Muscle layer of duodenum (tissue), 2 donors: ENCODE data around the gene SLC35F4.

Experiments
- H3K27ac ChIP-seq: one replicate; pipeline ENCODE4 v1.7.0; 2013; ENCODE audit warnings: mild to moderate bottlenecking, low read length
- H3K27me3 ChIP-seq: one replicate; pipeline ENCODE4 v1.7.0; 2013; ENCODE audit warnings: low read depth, mild to moderate bottlenecking, control low read depth, low read length
- H3K36me3 ChIP-seq, 2 donors: one replicate each; pipeline ENCODE4 v1.7.0; 2013; ENCODE audit warnings: low read length in 2 of 2, control low read depth in 1 of 2, mild to moderate bottlenecking in 1 of 2; ENCODE audit not compliant: insufficient read depth in 2 of 2, control insufficient read depth in 1 of 2
- H3K4me1 ChIP-seq, 2 donors: one replicate each; pipeline ENCODE4 v1.7.0; 2013; ENCODE audit warnings: low read length in 2 of 2, mild to moderate bottlenecking in 2 of 2, control low read depth in 1 of 2, moderate library complexity in 1 of 2; ENCODE audit not compliant: insufficient read depth in 2 of 2, control insufficient read depth in 1 of 2
- H3K4me3 ChIP-seq, 2 donors: one replicate each; pipeline ENCODE4 v1.7.0; 2013; ENCODE audit warnings: low read length in 2 of 2, low read depth in 1 of 2, mild to moderate bottlenecking in 1 of 2
- H3K9me3 ChIP-seq, 2 donors: one replicate each; pipeline ENCODE4 v1.7.0; 2013; ENCODE audit warnings: low read length in 2 of 2, control low read depth in 1 of 2, mild to moderate bottlenecking in 1 of 2; ENCODE audit not compliant: control insufficient read depth in 1 of 2
- donor health status: healthy.

Gene SLC35F4

GRCh38 chr14:57567220-57567619, 298.7 kb downstream of the SLC35F4 start:
- no peak overlapping the region for H3K27ac ChIP-seq
- H3K4me1 ChIP-seq = no peaks in the 10 kb centered on the region
- H3K9me3 ChIP-seq = no peaks in the 10 kb centered on the region
- H3K36me3 ChIP-seq = no peaks in the 10 kb centered on the region
- H3K4me3 ChIP-seq = no peak overlapping the region
- no peaks in the 10 kb centered on the region for H3K27me3 ChIP-seq

GRCh38 chr14:57560681-57561080, 305.2 kb downstream of the SLC35F4 start:
- Histone ChIP-seq H3K9me3 (no peaks in the 10 kb centered on the region), H3K4me3 (no peak overlapping the region), H3K27me3 (no peaks in the 10 kb centered on the region), H3K4me1 (no peaks in the 10 kb centered on the region), H3K27ac (no peak overlapping the region), H3K36me3 (no peaks in the 10 kb centered on the region)

GRCh38 chr14:57559576-57559975, 306.3 kb downstream of the SLC35F4 start:
- H3K4me3 ChIP-seq = no peak overlapping the region
- no peaks in the 10 kb centered on the region for H3K36me3 ChIP-seq
- no peaks in the 10 kb centered on the region for H3K4me1 ChIP-seq
- H3K27me3 ChIP-seq = no peaks in the 10 kb centered on the region
- peaks cover 0 to 4% of the 10 kb centered on the region in 2 donors for H3K9me3 ChIP-seq
- H3K27ac ChIP-seq = no peak overlapping the region

GRCh38 chr14:57549765-57550420, 316.0 kb downstream of the SLC35F4 start:
- H3K4me3 ChIP-seq = no peak overlapping the region
- peaks cover 3 to 7% of the 10 kb centered on the region in 2 donors for H3K9me3 ChIP-seq
- no peak overlapping the region for H3K27ac ChIP-seq
- no peaks in the 10 kb centered on the region for H3K36me3 ChIP-seq
- H3K4me1 ChIP-seq = no peaks in the 10 kb centered on the region
- no peaks in the 10 kb centered on the region for H3K27me3 ChIP-seq

- H3K9me3 ChIP-seq = peaks cover 0 to 4% of the 10 kb centered on the region in 2 donors
- H3K27me3 ChIP-seq = no peaks in the 10 kb centered on the region
- H3K36me3 ChIP-seq = no peaks in the 10 kb centered on the region
- H3K4me1 ChIP-seq = no peaks in the 10 kb centered on the region
- no peak overlapping the region for H3K4me3 ChIP-seq
- H3K27ac ChIP-seq = no peak overlapping the region
These were observed 316.8 kb downstream of the SLC35F4 start for GRCh38 chr14:57549016-57549564.

GRCh38 chr14:57547131-57547530, 318.8 kb downstream of the SLC35F4 start:
- Histone ChIP-seq H3K9me3 (peaks cover 0 to 7% of the 10 kb centered on the region in 2 donors), H3K27ac (no peak overlapping the region), H3K4me3 (no peak overlapping the region), H3K4me1 (no peaks in the 10 kb centered on the region), H3K27me3 (no peaks in the 10 kb centered on the region), H3K36me3 (no peaks in the 10 kb centered on the region)

GRCh38 chr14:57533214-57533613, 332.7 kb downstream of the SLC35F4 start:
- no peaks in the 10 kb centered on the region for H3K36me3 ChIP-seq
- no peaks in the 10 kb centered on the region for H3K27me3 ChIP-seq
- no peaks in the 10 kb centered on the region for H3K4me1 ChIP-seq
- no peaks in the 10 kb centered on the region for H3K9me3 ChIP-seq
- H3K27ac ChIP-seq = no peak overlapping the region
- no peak overlapping the region for H3K4me3 ChIP-seq

- Histone ChIP-seq H3K9me3 (no peaks in the 10 kb centered on the region), H3K27me3 (no peaks in the 10 kb centered on the region), H3K36me3 (no peaks in the 10 kb centered on the region), H3K4me3 (no peak overlapping the region), H3K4me1 (no peaks in the 10 kb centered on the region), H3K27ac (no peak overlapping the region)
These were observed 335.3 kb downstream of the SLC35F4 start for GRCh38 chr14:57530571-57530970.

- Histone ChIP-seq H3K9me3 (peaks cover 0 to 12% of the 10 kb centered on the region in 2 donors), H3K36me3 (no peaks in the 10 kb centered on the region), H3K27ac (no peak overlapping the region), H3K27me3 (no peaks in the 10 kb centered on the region), H3K4me3 (no peak overlapping the region), H3K4me1 (no peaks in the 10 kb centered on the region)
These were observed 338.9 kb downstream of the SLC35F4 start for GRCh38 chr14:57526942-57527341.

- Histone ChIP-seq H3K27ac (no peak overlapping the region), H3K36me3 (no peaks in the 10 kb centered on the region), H3K4me1 (no peaks in the 10 kb centered on the region), H3K27me3 (no peaks in the 10 kb centered on the region), H3K4me3 (no peak overlapping the region), H3K9me3 (peaks cover 0 to 13% of the 10 kb centered on the region in 2 donors)
These were observed 346.8 kb downstream of the SLC35F4 start for GRCh38 chr14:57519043-57519442.
